Heart left ventricle (tissue), 16 donors: ENCODE measurements around the gene TNNC2. TPM values are rescaled to one million over a fixed set of nuclear protein-coding genes. Genes with fewer than 3 reads are reported as not detected.

ENCODE experiments used
- ATAC-seq, 4 donors: fragments of 200-7000 bp; cut with Tn5 transposase; one replicate each; pipeline ENCODE4 v1.9.1; 2020 to 2022; ENCODE audit warnings: moderate library complexity in 4 of 4, mild to moderate bottlenecking in 3 of 4, moderate number of reproducible peaks in 1 of 4
- DNase-seq, 5 donors: peaks; one replicate each; pipeline ENCODE4 v3.0.0-alpha.2; 2020
- H3K27ac ChIP-seq, 12 donors: fragments of 200-600 bp; sonication (generic) in 4 of 12; one replicate each; pipeline versions ENCODE4 v1.5.0 to v1.8.0; 2016 to 2022; ENCODE audit warnings: mild to moderate bottlenecking in 2 of 12
- H3K27me3 ChIP-seq, 9 donors: fragments of 200-600 bp; sonication (generic) in 2 of 9; one replicate each; pipeline versions ENCODE4 v1.5.1 to v1.8.0; 2016 to 2022; ENCODE audit warnings: mild to moderate bottlenecking in 3 of 9
- H3K36me3 ChIP-seq, 9 donors: fragments of 200-600 bp; sonication (generic) in 2 of 9; one replicate each; pipeline versions ENCODE4 v1.5.0 to v1.8.0; 2018 to 2022; ENCODE audit warnings: mild to moderate bottlenecking in 2 of 9
- H3K4me1 ChIP-seq, 12 donors: fragments of 200-600 bp; sonication (generic) in 4 of 12; one replicate each; pipeline versions ENCODE4 v1.5.0 to v1.8.0; 2016 to 2022; ENCODE audit warnings: mild to moderate bottlenecking in 3 of 12
- H3K4me3 ChIP-seq, 12 donors: fragments of 200-600 bp; sonication (generic) in 4 of 12; one replicate each; pipeline versions ENCODE4 v1.5.0 to v1.8.0; 2017 to 2022; ENCODE audit warnings: mild to moderate bottlenecking in 9 of 12, moderate library complexity in 4 of 12
- H3K9me3 ChIP-seq, 12 donors: fragments of 200-600 bp; sonication (generic) in 4 of 12; one replicate each; pipeline versions ENCODE4 v1.5.0 to v1.8.0; 2016 to 2022; ENCODE audit warnings: mild to moderate bottlenecking in 1 of 12
- CTCF ChIP-seq, 12 donors: fragments of 200-600 bp; sonication (generic) in 4 of 12; IDR thresholded peaks; one replicate each; pipeline versions ENCODE4 v1.5.0 to v1.8.0; 2018 to 2022; ENCODE audit warnings: antibody characterized with exemption in 12 of 12, mild to moderate bottlenecking in 5 of 12
- POLR2A ChIP-seq, 2 donors: fragments of 450-650 bp; IDR thresholded peaks; one replicate each; pipeline ENCODE4 v1.6.1; 2017; ENCODE audit warnings: antibody characterized with exemption in 2 of 2, mild to moderate bottlenecking in 2 of 2, moderate library complexity in 2 of 2
- WGBS, 4 donors: extraction: QIAGEN DNeasy Blood & Tissue Kit in 2 of 4; methylation state at CpG; one replicate each; pipeline versions ENCODE4 v1.1.5 to v1.1.7; 2013 to 2018; 5-methylcytosine and 5-hydroxymethylcytosine counted together
- intact Hi-C, 10 donors: fragments of 100-400 bp; cut with DNase I; formaldehyde crosslinking; loops; one replicate each; pipeline versions ENCODE4 v1.11.1 to v1.14.2; 2022
- polyA plus RNA-seq, 2 donors: library from polyadenylated mRNA; stranded (reverse); fragments of 200-250 nt; gene quantifications; one replicate each; pipeline ENCODE4 v1.2.3, GENCODE V29; 2013
- total RNA-seq, 9 donors: library from RNA; depleted of rRNA in 2 of 9; stranded (reverse); fragments of >200 nt in 2 of 9; fragmentation: NEBNext Ultra II Directional in 3 of 9; extraction: Animal tissue kit (Norgen Biotek cat#: 25700) in 3 of 9; gene quantifications; one replicate each; pipeline versions ENCODE4 v1.1.0 to v1.2.4, GENCODE V29; 2016 to 2023
- donor health status: ischemic (EF 13 %, LVEDD 7.1; RV severe dilation, severe dysfunction).
- donor health status: healthy with polysubstance abuse.
- donor health status: DM: no; HTN: yes; CAD: no.
- donor health status: DM: no; HTN: no; CAD: no.
- donor health status: ischemic (EF 25% LVEDD 6.9; RV normal size, moderate dysfunction).
- donor health status: ischemic (EF 25% LVEDD 5.7; RV mildly dilated, moderate dysfunction).
- donor health status: healthy.
- donor health status: DM: yes; HTN: yes; CAD: no.
- donor health status: ischemic (EF 35%, LVEDD 5.7; RV mildly dilated, moderate dysfunction).
- donor health status: nonischemic (EF 11% LVEDD 7.7; RV severe dilation, severe dysfunction).
- donor health status: DM: yes; HTN: yes; CAD: no.
- donor health status: PGD.
- donor health status: ischemic (EF 29% LVEDD 5.4; RV normal size, mild dysfunction).
- donor health status: nonischemic (EF 23%, LVEDD 6.1; RV moderate dilation, normal function).

Gene TNNC2
- total and polyA plus RNA-seq, 11 donors, result 0.14 to 0.30 TPM; not detected in 9

- TF ChIP-seq CTCF (IDR thresholded peaks at IDR 0.05) (no peak), POLR2A (IDR thresholded peaks at IDR 0.05) (peak in 1 of 2 donors; percentile 16)
- WGBS, 4 donors, result 77 to 82% (median 81%) methylated on average over 5 of the region's 5 CpGs
- peaks cover 0 to 51% (median 34%) of the 10 kb centered on the region in 12 donors for H3K4me1 ChIP-seq
- ATAC-seq (peak; percentile 19 to 55 (median 37)), DNase-seq (peak in 2 of 5 donors; percentile 74 to 76)
- no peaks in the 10 kb centered on the region for H3K27me3 ChIP-seq
- H3K4me3 ChIP-seq, result peak overlapping the region in 9 of 12 donors; percentile 63 to 90 (median 79)
- peak overlapping the region in 10 of 12 donors; percentile 91 to 99 (median 95) for H3K27ac ChIP-seq
- H3K9me3 ChIP-seq, result no peaks in the 10 kb centered on the region
- peaks cover 0 to 43% (median 24%) of the 10 kb centered on the region in 9 donors for H3K36me3 ChIP-seq
- intact Hi-C loops, result loop anchor here in 3 of 10 donors (2.0 to 10.0 kb wide), 2 partner anchors 55 to 99 kb away; partner anchors contain the start of genes PCIF1 (in 2 of the 3), CTSA (in 1 of the 3) and NEURL2 (in 1 of the 3)
Measured at GRCh38 chr20:45835825-45836224, 8.7 kb upstream of the TNNC2 start.

DNA sequence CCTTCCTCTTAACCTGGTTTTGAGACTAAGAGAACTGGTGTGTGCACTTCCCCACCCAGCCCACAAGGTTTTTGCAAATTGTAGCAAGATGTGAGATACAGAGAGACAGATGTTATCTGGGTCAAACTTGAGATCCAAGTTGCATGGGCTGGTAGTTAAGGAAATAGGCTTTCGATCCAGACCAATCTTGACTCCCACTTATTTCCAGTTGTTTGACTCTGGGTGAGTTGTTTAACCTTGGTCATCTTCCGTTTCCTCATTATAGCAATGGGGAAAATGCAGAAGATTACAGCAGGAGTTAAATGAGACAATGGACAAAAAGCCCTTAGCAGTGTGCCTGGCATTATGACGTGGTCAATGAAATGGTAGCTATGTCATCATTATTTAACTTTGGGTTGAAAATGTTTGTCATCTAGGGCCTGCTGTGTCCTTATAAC is 8.2 kb upstream of the TNNC2 start:
- WGBS, 4 donors, result 56 to 66% (median 58%) methylated on average over 3 of the region's 3 CpGs
- Histone ChIP-seq H3K36me3 (peaks cover 0 to 38% (median 21%) of the 10 kb centered on the region in 9 donors), H3K27ac (peak overlapping the region in 10 of 12 donors; percentile 91 to 99 (median 95)), H3K4me3 (peak overlapping the region in 9 of 12 donors; percentile 63 to 90 (median 79)), H3K27me3 (no peaks in the 10 kb centered on the region), H3K4me1 (peaks cover 0 to 51% (median 34%) of the 10 kb centered on the region in 12 donors), H3K9me3 (no peaks in the 10 kb centered on the region)
- DNase-seq (no peak), ATAC-seq (no peak)
- no peak for TF ChIP-seq CTCF (IDR thresholded peaks at IDR 0.05)
- TF ChIP-seq POLR2A (IDR thresholded peaks at IDR 0.05), result no peak
- intact Hi-C loops, result loop anchor here in 3 of 10 donors (2.0 to 10.0 kb wide), 2 partner anchors 55 to 99 kb away; partner anchors contain the start of genes PCIF1 (in 2 of the 3), CTSA (in 1 of the 3) and NEURL2 (in 1 of the 3)

GRCh38 chr20:45834797-45835161 is 7.7 kb upstream of the TNNC2 start:
- ATAC-seq, result no peak

More at GRCh38 chr20:45834797-45835161, 7.7 kb upstream of the TNNC2 start:
- H3K4me1 ChIP-seq, result peaks cover 0 to 51% (median 34%) of the 10 kb centered on the region in 12 donors
- WGBS, 4 donors, result 53 to 66% (median 60%) methylated on average over 14 of the region's 14 CpGs
- no peak for TF ChIP-seq POLR2A (IDR thresholded peaks at IDR 0.05)
- TF ChIP-seq CTCF (IDR thresholded peaks at IDR 0.05), result no peak
- DNase-seq, result peak in 1 of 5 donors; percentile 40
- H3K36me3 ChIP-seq, result peaks cover 0 to 32% (median 15%) of the 10 kb centered on the region in 9 donors
- H3K27ac ChIP-seq, result peak overlapping the region; percentile 89 to 99 (median 95)
- no peaks in the 10 kb centered on the region for H3K9me3 ChIP-seq
- H3K4me3 ChIP-seq, result peak overlapping the region; percentile 54 to 90 (median 73)
- intact Hi-C loops, result loop anchor here in 3 of 10 donors (2.0 to 10.0 kb wide), 2 partner anchors 56 to 100 kb away; partner anchors contain the start of genes PCIF1 (in 2 of the 3), CTSA (in 1 of the 3) and NEURL2 (in 1 of the 3)
- H3K27me3 ChIP-seq, result no peaks in the 10 kb centered on the region
